GM19397 (cell line): ENCODE measurements around the gene CDKN2A.

Experiments
- ATAC-seq: cut with Tn5 transposase; IDR thresholded peaks from one replicate; pipeline ENCODE4 v1.9.1; 2021; ENCODE audit warnings: mild to moderate bottlenecking, moderate library complexity; ENCODE audit not compliant: unreplicated experiment

Gene CDKN2A

DNA sequence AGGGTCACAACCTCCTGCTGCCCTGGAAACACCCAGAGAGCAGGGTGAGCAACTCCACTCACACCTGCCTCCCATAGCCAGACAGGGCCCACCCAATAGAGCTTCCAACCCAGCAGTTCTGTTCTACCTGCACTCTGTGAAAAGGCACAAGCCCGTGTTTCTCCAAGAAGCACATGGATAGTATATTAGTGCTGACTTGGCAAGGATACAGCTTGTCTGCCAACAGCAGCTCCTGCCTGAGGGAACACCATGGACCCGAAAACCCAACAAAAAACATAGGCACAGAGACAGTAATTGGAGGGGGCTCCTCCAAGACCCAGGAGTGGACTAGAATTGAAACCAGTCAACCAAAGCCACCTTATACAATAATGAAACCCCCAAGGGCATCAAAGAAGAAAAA is 48.6 kb downstream of the CDKN2A start:
- ATAC-seq: no peak

- ATAC-seq: no peak
These were observed 50.7 kb downstream of the CDKN2A start for GRCh38 chr9:21943464-21943863.

DNA sequence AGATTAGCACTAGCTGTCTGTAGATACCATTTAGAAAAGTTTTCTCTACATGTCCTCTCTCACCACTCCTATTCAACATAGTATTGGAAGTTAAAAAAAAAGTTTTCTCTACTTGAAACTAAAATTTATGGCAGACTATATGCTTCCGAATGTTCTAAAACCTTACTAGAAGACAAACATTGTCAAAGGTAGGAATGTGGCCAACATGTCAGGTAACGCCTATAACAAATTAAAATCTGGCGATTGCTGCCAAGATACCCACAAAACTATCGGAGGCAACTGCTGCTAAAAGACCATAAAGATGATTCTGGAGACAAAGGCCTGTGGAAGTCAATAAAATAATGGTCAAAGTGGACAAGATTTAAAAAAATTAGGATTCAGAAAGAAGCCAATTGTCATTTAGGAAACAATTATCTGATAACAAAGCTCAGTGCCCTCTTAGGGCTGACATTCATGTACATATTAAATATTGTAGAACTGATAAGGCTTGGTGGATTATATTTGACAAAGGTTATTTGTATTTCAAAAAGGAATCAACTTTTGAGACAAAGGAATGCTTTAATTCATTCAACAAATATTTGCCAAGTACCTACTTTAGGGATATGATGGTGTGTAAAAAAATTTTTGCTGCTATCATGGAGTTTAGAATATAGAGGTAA is 52.7 kb downstream of the CDKN2A start:
- no peak for ATAC-seq

DNA sequence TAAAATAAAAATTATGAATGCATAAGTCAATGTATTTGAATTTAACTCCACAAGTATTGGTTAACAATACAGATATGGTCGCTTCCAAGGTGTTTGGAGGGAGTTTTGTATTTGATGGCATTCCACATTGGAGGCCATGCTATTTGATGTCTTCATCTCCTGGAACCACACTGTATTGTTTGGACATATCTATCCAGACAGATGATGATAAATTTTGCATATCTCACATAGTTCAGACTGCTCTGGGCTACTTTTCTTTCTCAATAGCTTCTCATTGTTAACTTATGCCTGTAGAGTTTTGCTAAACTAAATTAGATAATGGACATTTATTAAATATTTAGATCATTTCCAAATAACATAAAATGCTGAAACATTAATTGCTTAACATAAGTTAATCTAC is 58.0 kb downstream of the CDKN2A start:
- no peak for ATAC-seq

GRCh38 chr9:21935631-21936030 is 58.6 kb downstream of the CDKN2A start:
- ATAC-seq: no peak

- ATAC-seq: no peak
These were observed 60.3 kb downstream of the CDKN2A start for GRCh38 chr9:21933865-21934264.

DNA sequence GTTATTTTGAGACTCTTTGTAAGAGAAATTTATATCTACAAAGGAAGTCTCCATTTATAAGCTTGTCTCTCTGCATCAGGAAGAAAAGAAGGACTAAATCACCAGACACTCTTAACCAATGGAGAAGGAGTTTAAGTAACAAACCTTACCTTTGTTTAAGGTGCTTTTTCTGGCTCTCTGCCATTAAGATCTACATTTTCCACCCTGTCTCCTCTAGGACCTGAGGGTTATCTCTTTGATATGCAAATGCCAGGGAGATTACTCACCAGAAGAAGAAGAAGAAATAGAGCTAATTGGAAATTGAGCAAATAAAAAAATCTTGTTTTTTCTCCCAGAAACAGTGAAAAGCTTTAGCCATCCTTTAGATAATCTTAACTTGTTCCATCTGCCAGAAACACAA is 60.9 kb downstream of the CDKN2A start:
- no peak for ATAC-seq

DNA sequence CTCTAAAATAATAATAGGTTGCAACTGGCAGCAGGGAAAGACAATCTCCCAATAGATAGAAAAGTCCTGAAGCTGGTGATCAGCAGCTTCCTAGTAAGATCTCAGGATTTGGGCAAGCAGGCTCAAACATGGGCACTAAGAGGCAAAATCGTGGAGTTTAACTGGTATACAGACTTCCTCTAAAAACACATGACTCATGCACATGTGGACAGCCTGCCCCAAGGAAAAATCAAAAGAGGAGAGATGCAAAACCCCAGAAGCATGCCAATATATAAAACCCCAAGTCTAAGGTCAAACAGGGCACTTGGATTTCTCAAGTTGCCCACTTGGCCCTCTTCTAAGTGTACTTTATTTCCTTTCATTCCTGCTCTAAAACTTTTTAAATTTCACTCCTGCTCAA is 62.8 kb downstream of the CDKN2A start:
- no peak for ATAC-seq

GRCh38 chr9:21927752-21928151 is 66.4 kb downstream of the CDKN2A start:
- no peak for ATAC-seq

DNA sequence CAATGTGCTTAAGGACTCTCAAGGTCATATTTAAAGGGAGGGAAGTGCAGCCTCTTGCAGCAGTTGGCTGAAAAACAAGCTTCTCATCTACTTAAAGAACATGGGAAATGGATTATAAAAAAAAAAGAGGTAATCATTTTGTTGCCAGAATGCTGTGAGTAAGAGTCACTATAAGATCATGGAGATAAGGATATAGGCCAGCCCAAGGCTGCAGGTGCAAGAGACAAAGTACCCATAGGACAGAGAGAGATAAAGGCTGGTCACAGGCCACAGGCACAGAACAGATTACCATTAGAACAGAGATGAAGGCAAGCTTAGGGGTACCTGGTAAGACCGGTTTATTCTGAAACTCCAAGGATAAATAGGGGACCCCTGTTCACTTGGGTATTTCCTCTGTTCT is 70.5 kb downstream of the CDKN2A start:
- ATAC-seq: no peak

DNA sequence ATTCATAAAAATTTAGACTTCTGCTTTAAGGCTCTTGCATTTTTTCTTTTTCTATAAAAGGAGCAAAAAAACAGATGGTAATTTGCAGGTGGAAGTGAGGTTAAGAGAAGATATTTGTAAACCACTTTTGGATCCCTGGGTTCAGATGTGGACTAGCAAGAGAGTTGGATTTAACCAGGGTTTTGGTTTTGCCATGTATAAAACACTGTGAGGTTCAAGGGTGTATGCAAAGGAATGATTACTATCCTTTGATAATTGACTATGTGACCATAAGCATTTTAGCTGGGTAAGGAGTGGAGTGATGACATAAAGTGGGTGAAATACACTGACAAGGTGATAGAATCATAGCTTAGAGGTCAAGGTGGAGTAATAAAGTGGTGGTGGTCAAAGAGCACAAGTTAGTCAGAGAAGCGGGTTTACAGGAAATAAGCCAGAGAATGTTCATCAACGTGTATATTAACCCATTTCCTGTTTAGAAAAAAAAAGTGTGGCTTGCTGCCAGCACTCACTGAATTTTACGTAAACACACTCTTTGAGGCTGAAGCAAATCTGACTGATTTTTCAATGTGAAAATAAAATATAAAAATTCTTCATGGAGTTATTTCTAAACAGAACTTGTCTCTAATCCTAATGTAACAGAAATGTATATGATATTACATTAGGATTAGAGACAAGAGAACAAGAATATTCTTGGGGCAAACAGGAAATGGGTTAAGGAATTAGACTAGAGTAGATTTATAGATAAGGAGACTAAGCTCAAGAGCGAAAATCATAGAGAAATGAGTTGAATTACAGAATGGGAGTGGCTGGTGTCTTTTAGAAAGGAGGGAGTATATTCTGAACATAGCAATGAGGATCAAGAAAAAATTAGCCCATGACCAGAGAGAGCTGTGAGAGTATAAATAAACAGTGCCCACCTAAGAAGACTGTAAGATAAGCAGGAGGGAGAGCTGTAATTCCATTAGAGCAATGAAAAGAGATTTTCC is 74.5 kb downstream of the CDKN2A start:
- ATAC-seq: peak; percentile 76
